HUES48 (cell line): ENCODE results near the gene WAC.
"Not testable (repeated sequence)": the region's sequence is repeated elsewhere in the genome, so short reads cannot be mapped to it uniquely, and the experiment has no call there.

Source experiments
- H3K27ac ChIP-seq: one replicate; pipeline ENCODE4 v1.7.0; 2013; ENCODE audit warnings: low read depth, low read length, inconsistent platforms
- H3K27me3 ChIP-seq: 2 replicates; pipeline ENCODE4 v1.6.1; 2013; ENCODE audit warnings: mild to moderate bottlenecking, low read length; ENCODE audit not compliant: control insufficient read depth, insufficient read depth
- H3K36me3 ChIP-seq: 2 replicates; pipeline ENCODE4 v1.6.1; 2013; ENCODE audit warnings: low read length; ENCODE audit not compliant: control insufficient read depth, insufficient read depth
- H3K4me1 ChIP-seq: 2 replicates; pipeline ENCODE4 v1.6.1; 2013; ENCODE audit warnings: mild to moderate bottlenecking, low read length; ENCODE audit not compliant: control insufficient read depth, insufficient read depth
- H3K4me3 ChIP-seq: 2 replicates; pipeline ENCODE4 v1.5.1; 2013; ENCODE audit warnings: mild to moderate bottlenecking, low read depth, low read length
- H3K9ac ChIP-seq: 2 replicates; pipeline ENCODE4 v1.6.1; 2013; ENCODE audit warnings: mild to moderate bottlenecking, low read depth, low read length, moderate library complexity
- H3K9me3 ChIP-seq: 2 replicates; pipeline ENCODE4 v1.6.1; 2013; ENCODE audit warnings: low read length; ENCODE audit not compliant: control insufficient read depth, insufficient read depth

WAC gene

DNA sequence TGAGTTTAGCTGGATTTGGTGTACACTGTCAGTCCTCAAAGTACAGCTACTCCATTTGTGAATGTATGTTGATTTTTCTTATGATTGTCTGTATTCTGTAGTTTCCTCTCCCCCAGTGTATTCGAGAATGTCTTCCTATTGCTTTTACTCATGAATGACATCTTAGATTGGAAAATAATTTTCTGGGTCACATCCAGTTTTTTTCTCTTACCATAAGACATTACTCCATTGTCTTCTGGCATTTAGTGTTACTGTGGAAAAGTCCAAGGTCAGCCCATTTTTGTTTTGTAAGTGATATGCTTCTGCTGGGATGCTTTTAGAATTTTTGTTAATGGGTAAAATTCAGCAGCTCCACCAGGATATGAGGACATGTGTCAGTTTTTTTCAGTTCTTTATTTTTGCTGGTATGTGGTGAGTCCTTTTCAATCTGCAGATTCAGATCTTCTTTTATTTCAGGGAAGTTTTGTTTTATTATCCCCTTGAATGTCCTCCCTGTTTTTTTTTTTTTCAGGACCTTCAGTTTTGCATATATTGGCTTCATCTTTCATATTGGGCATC, 33.6 kb downstream of the WAC start:
- H3K9me3 ChIP-seq: no peaks in the 10 kb centered on the region
- H3K4me3 ChIP-seq: no peak overlapping the region
- no peaks in the 10 kb centered on the region for H3K27me3 ChIP-seq
- no peaks in the 10 kb centered on the region; the same call in 1 of the 2 replicates for H3K4me1 ChIP-seq
- H3K9ac ChIP-seq: no peak overlapping the region
- no peak overlapping the region for H3K27ac ChIP-seq
- H3K36me3 ChIP-seq: peaks cover 59% of the 10 kb centered on the region

DNA sequence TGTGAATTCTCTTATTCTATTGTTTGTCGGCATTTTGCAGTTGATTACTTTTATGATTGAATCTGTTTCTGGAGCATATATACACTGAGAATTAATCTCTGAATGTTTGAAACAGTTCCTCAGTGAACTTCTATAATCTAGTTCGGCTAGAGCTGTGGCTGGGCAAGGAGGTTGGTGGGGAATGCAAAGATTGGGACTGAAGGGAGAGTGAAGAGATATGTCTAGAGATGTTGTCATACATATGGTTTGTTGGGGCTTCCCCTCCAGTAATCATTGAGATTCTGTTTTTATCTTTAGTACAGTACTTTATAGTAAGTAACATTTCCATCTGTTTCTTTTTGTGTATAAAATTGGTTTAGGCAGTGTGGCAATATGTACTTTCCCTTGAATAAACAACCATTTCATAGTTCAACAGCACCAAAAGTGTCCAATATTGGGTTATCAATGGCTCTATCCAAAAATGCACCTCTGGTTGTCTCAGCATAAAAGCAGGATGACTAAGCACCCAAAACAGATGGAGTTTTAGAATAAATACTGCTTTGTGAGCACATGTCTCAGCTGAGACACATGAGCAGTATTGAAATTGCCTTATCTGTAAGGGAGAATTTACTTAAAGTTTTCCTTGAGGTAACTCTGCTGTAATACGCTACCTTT, 36.7 kb downstream of the WAC start:
- H3K27ac ChIP-seq: no peak overlapping the region
- H3K4me1 ChIP-seq: peaks cover 10% of the 10 kb centered on the region; the same call in 1 of the 2 replicates
- H3K9ac ChIP-seq: no peak overlapping the region
- no peaks in the 10 kb centered on the region for H3K27me3 ChIP-seq
- peaks cover 55% of the 10 kb centered on the region for H3K36me3 ChIP-seq
- no peaks in the 10 kb centered on the region for H3K9me3 ChIP-seq
- no peak overlapping the region for H3K4me3 ChIP-seq

DNA sequence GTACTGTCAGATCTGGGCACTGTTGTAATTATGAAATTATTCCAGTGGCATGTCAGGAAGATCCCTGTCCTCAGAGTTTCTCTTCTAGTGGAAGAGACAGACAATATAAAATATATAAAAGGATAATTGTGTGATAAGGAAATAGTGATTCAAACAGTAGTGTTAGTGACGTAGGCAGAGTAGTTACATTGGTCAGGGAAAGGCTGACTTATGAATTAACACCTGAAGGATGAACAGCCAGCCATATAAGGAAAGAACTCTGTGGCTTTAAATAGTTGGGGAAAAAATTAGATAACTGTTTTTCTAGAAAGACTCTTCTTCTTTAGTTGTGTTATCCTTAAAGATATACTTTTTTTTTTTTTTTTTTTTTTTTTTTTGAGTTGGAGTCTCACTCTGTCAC, 37.7 kb downstream of the WAC start:
- Histone ChIP-seq H3K9ac (no peak overlapping the region), H3K4me1 (peaks cover 14% of the 10 kb centered on the region; the same call in 1 of the 2 replicates), H3K9me3 (no peaks in the 10 kb centered on the region), H3K36me3 (peaks cover 46% of the 10 kb centered on the region), H3K27me3 (no peaks in the 10 kb centered on the region), H3K4me3 (no peak overlapping the region), H3K27ac (no peak overlapping the region)

DNA sequence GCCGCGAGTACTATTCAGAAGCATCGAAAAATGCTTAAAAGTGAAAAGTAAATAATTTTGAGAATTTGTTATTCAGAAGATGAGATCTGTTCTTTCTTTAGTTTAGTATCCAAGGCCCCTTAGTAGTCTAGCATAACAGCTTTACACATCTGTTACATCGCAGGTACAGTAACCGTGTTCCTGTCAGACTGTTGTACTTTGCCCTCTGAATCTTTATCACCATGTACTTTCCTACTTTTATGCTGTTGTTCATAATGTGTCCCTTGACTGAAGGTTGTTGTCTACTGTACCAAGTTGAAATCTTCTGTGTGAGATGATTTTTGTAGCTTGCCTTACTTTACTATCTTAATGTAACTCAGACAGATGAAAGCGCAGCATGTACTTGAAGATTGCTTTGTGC, 38.3 kb downstream of the WAC start:
- H3K36me3 ChIP-seq: peaks cover 43% of the 10 kb centered on the region
- H3K4me1 ChIP-seq: peaks cover 15% of the 10 kb centered on the region; the same call in 1 of the 2 replicates

DNA sequence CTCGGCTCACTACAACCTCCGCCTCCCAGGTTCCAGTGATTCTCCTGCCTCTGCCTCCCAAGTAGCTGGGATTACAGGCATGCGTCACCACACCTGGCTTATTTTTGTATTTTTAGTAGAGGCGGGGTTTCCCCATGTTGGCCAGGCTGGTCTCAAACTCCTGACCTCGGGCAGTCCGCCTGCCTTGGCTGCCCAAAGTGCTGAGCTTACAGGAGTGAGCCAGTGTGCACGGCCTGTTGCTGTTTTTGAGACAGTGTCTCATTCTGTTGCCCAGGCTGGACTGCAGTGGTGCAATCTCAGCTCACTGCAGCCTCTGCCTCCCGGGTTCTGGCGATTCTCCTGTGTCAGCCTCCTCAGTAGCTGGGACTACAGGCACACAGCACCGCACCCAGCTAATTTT, 41.3 kb downstream of the WAC start:
- H3K27me3 ChIP-seq, H3K9me3 ChIP-seq, H3K9ac ChIP-seq, H3K4me3 ChIP-seq, H3K27ac ChIP-seq: not testable (repeated sequence)
- peaks cover 43% of the 10 kb centered on the region for H3K36me3 ChIP-seq
- peaks cover 39% of the 10 kb centered on the region for H3K4me1 ChIP-seq

More for the DNA sequence above, 38.3 kb downstream of the WAC start:
- Histone ChIP-seq H3K9me3 (no peaks in the 10 kb centered on the region), H3K27ac (no peak overlapping the region), H3K4me3 (no peak overlapping the region), H3K9ac (no peak overlapping the region), H3K27me3 (no peaks in the 10 kb centered on the region)

DNA sequence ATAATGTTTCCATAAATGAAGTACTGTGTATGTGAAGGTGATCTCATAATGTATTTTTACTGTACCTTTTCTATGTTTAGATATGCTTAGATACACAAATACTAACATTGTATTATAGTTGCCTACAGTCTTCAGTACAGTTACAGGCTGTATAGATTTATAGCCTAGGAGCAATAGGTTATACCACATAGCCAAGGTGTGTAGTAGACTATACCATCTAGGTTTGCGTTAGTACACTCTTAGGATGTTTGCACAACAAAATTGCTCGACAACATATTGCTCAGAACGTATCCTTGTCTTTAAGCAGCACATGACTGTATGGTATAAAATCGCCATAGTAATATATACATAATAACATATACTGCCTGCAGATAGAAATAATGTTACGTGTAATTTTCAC, 42.9 kb downstream of the WAC start:
- H3K4me3 ChIP-seq: no peak overlapping the region
- no peak overlapping the region for H3K27ac ChIP-seq
- no peak overlapping the region for H3K9ac ChIP-seq
- no peaks in the 10 kb centered on the region for H3K27me3 ChIP-seq
- peaks cover 42% of the 10 kb centered on the region for H3K4me1 ChIP-seq
- H3K36me3 ChIP-seq: peaks cover 38% of the 10 kb centered on the region
- H3K9me3 ChIP-seq: no peaks in the 10 kb centered on the region

DNA sequence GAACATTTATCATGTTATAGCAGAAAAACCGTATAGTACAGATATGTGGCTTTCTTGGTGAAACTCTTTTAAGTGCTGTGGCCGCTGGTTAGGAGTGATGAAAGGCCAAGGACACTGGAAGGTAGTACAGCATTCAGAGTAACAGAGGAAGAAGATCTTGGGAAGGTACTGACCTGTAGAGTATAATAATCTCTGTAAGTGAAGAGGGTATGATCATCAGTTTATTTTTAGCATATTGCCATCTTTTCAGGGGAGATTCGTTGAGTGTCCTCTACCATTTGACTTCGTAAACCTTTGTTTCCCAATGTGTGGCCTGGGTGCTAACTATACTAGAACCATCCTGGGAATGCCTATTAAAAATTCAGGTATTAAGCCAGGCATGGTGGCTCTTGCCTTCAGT, 44.6 kb downstream of the WAC start:
- Histone ChIP-seq H3K4me3 (no peak overlapping the region), H3K4me1 (peaks cover 43% of the 10 kb centered on the region), H3K9ac (no peak overlapping the region), H3K9me3 (no peaks in the 10 kb centered on the region), H3K27ac (no peak overlapping the region), H3K27me3 (no peaks in the 10 kb centered on the region), H3K36me3 (peaks cover 46% of the 10 kb centered on the region)

DNA sequence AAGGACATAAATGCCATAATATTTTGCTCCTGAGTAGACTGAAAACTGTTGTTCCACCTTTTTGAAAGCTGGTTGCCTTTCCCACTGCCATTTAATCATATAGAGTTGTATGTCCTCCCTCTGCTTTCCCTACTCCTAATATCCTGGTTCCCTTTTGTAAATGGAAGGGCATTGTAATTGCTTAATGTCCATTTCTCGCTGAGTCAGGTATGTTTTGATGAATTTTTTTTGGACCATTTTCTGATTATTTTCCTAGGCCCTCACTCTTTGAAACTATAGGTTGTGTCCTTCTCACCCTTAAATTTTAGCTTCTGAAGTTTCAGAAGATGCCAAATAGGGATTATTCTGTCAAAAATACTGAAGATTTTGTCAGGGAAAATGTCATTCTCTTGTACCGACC, 45.5 kb downstream of the WAC start:
- H3K27ac ChIP-seq: no peak overlapping the region
- H3K9me3 ChIP-seq: no peaks in the 10 kb centered on the region
- peaks cover 35% of the 10 kb centered on the region for H3K4me1 ChIP-seq
- H3K27me3 ChIP-seq: no peaks in the 10 kb centered on the region
- H3K4me3 ChIP-seq: no peak overlapping the region
- no peak overlapping the region for H3K9ac ChIP-seq
- H3K36me3 ChIP-seq: peaks cover 52% of the 10 kb centered on the region

DNA sequence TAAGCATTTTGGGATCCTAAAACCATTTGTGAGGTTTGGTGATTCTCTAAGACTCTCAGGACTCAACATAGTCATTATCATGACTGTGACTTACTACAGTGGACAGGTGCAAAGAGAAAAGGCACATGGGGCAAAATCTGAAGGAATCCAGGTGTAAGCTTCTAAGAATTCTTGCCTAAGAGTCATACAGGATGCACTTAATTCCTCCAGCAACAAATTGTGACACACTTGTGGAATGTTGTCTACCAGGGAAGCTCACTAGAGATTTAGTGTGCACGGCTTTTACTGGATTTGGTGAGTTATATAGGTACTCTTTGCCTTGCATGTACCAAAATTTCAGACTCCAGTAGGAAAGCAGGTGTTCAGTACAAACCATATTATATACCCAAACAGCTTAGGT, 47.9 kb downstream of the WAC start:
- peaks cover 40% of the 10 kb centered on the region for H3K4me1 ChIP-seq
- H3K9ac ChIP-seq: no peak overlapping the region
- no peaks in the 10 kb centered on the region for H3K9me3 ChIP-seq
- no peak overlapping the region for H3K27ac ChIP-seq
- peaks cover 66% of the 10 kb centered on the region for H3K36me3 ChIP-seq
- H3K27me3 ChIP-seq: no peaks in the 10 kb centered on the region
- no peak overlapping the region for H3K4me3 ChIP-seq

DNA sequence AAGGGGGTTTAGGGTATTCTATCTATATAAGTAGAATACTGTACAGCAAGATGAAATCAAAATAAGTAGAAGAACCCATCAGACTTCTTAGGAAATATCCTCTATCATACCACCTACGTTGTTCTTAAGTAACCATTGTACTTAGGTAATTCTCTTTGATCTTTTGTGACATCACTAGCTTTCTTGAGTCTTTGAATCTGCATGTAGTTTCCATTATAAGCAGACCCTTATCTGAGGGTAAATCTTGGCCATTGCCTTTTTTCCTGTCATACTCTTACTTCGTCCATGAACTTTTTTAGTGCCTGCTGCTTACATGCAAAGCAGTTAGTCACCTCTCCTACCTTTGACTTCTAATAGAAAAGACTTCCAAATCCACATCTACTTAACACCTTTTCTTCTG, 49.0 kb downstream of the WAC start:
- Histone ChIP-seq H3K4me3 (no peak overlapping the region), H3K4me1 (peaks cover 43% of the 10 kb centered on the region), H3K27ac (no peak overlapping the region), H3K36me3 (peaks cover 71% of the 10 kb centered on the region), H3K9me3 (no peaks in the 10 kb centered on the region), H3K27me3 (no peaks in the 10 kb centered on the region), H3K9ac (no peak overlapping the region)

DNA sequence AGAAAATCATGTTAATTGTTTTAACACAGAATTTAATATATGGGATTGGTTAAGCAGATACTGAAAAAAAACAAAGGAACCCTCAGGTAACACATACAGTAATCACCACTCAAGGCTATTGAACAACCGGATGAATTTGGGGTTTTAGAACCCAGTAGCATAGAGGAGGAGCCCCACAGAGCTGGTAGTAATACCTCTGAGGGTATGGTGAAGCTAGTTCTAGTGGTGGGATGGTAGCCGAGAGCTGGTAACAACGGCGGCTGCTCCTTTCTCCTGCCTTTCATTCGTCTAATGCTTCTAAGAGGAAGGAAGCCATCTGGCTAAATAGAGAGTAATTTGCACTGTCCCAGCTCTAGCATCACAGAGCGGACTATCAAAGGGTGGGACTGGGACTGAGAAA, 52.2 kb downstream of the WAC start:
- Histone ChIP-seq H3K36me3 (peaks cover 92% of the 10 kb centered on the region), H3K27me3 (no peaks in the 10 kb centered on the region), H3K4me1 (peaks cover 28% of the 10 kb centered on the region), H3K9ac (no peak overlapping the region), H3K9me3 (no peaks in the 10 kb centered on the region), H3K27ac (no peak overlapping the region), H3K4me3 (no peak overlapping the region)
